Superior temporal gyrus (tissue), 1 donor: ENCODE results near the gene CNOT11.
"Not testable (repeated sequence)": the region's sequence is repeated elsewhere in the genome, so short reads cannot be mapped to it uniquely, and the experiment has no call there.

Experiments
- DNase-seq: peaks from one replicate; pipeline ENCODE4 v3.0.0-alpha.2; 2016; ENCODE audit errors: extremely low spot score

Gene CNOT11

DNA sequence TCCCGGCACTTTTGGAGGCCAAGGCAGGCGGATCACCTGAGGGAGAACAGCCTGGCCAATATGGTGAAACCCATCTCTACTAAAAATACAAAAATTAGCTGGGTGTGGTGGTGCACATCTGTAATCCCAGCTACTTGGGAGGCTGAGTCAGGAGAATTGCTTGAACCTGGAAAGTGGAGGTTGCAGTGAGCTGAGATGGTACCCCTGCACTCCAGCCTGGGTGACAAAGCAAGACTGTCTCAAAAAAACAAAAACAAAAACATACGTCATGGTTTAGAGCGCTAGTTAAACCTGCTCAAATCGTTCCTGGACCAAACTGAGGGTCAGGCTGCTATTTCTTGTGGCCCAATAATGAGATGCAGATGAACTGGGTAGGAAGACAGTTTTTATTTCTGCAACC, 7.2 kb upstream of the CNOT11 start:
- not testable (repeated sequence) for DNase-seq

DNA sequence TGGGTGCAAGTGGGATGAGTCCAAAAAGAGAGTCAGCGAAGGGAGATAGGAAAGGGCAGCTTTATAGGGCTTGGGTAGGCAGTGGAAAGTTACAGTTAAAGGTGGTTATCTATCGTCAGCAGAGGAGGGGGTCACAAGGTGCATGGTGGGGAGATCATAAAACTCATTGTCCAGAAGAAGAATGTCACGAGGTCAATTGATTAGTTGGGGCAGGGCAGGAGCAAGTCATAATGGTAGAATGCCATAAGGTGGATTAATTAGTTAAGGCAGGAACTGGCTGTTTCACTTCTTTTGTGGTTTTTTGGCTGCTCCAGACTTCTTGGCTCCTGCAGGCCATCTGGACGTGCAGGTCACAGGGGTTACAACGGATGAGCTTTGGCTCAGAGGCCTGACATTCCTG, 3.9 kb upstream of the CNOT11 start:
- not testable (repeated sequence) for DNase-seq

DNA sequence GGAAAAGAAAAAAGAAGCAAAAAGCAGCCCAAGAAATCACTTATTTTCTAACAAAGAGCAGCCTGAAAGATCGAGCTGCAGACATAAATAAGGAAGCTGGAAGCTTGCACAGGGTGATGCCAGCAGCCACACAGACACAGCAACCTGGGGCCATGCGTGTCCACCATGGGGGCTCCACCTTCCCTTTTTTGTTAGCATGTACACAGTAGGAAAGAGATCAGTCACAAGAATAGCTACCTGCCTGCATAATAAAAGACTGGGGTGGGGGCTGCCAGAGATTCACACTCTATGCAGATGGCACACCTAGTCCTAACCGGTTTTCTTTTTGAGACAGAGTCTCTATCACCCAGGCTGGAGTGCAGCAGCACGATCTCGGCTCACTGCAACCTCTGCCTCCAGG, 2.9 kb upstream of the CNOT11 start:
- no peak for DNase-seq

DNA sequence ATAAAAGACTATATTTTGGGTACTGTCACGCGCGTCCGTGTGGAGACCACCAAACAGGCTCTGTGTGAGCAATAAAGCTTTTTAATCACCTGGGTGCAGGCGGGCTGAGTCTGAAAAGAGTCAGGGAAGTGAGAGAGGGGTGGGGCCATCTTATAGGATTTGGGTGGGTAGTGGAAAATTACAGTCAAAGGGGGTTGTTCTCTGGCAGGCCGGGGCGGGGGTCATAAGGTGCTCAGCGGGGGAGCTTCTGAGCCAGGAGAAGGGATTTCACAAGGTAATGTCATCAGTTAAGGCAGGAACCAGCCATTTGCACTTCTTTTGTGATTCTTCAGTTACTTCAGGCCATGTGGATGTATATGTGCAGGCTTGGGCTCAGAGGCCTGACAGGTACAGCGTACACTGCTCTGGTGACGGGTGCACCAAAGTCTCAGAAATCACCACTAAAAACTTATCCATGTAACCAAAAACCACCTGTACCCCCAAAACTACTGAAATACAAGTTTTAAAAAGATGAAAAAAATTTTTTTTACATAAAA, 1.4 kb upstream of the CNOT11 start:
- not testable (repeated sequence) for DNase-seq

DNA sequence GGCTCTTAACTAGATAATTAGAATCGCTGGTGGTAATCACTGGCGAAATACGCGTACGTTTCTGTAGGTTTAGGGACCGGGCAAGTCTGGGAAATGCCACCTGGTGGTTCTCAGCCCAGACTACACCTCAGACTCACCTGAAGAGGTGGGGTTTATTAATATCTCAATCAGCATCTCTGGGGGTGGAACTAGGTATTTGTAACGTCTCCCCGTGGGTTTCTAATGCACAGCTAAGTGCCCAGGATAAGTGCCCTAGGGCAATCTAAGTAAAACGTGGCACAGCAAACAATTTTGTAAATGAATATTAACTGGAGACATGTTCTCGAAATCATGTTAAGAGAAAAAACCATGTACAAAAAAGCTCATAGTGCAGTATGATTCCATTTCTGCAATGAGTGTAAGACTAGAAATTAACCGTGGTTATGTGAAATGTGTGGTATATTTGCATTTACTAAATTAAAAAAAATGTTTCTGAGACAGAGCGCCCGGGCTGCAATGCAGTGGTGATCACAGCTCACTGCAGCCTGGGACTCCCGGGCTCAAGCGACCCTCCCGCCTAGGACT, 760 bp upstream of the CNOT11 start:
- no peak for DNase-seq

DNA sequence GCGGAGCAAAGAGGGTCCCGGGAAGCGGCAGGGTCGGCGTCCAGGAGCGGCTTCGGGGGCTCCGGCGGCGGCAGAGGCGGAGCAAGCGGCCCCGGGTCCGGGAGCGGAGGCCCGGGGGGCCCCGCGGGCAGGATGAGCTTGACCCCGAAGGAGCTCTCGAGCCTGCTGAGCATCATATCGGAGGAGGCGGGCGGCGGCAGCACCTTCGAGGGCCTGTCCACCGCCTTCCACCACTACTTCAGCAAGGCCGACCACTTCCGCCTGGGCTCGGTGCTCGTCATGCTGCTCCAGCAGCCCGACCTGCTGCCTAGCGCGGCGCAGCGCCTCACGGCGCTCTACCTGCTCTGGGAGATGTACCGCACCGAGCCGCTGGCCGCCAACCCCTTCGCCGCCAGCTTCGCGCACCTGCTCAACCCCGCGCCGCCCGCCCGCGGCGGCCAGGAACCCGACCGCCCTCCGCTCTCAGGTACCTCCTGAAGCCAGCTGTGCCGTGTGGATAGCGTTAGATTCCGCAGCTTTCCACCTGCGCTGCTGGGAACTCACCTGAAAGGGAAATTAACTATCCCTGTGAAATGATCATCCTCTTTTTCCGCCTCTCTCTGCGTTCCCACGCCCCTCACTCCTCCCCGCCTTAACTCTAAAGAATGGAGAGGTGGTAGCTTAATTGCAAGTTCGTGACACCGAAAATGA, 472 bp downstream of the CNOT11 start:
- DNase-seq: no peak

DNA sequence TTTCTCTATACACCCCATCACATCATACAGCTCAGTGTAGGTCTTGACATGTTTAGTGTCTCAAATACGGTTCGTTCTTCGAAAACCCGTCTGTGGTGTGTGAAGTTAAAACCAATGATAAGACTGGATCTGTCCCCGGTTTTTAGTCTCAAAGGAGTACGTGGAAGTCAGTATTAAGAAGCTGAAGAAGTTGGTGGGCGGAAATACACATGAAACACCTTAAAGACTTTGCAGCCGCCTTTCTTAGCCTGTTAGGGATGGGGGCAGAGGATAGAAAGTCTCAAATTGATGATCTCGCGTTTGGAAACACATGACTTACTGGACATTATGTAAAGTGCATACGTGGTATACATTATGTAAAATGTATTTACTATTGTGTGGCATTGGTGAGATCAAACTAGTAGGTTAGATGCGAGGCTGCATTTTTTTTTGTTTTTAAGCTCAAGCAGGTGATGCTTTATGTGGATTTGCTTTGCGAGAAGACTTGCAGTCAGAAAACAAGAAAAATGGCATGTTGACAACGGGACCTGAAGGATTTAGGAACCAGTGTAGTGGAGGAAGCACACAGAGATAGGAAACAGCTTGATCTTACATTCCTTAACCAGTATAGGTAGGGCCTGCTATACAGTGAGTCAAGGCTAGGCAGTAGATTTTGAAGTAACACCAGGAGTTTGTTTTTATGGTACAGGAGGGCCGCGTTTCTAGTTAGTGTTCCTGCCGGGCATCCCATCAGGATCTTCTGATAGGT, 1.2 kb downstream of the CNOT11 start:
- DNase-seq: no peak

DNA sequence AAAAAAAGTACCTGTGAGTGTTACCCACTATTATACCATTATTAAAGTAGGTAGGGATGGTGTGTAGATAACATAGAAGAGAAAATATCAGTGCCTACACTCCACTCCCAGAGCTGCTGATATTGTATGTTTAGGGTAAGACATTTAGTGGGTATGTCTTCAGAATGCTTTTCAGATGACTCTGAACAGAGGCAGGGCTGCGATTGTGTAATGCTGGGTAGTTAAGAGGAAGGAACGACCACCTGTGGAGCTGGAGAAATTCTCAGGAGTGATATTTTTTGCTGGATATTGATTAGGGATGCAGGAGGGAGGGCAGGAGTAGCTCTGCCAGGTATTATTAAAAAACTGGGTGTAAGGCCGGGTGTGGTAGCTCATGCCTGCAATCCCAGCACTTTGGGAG, 2.8 kb downstream of the CNOT11 start:
- no peak for DNase-seq

DNA sequence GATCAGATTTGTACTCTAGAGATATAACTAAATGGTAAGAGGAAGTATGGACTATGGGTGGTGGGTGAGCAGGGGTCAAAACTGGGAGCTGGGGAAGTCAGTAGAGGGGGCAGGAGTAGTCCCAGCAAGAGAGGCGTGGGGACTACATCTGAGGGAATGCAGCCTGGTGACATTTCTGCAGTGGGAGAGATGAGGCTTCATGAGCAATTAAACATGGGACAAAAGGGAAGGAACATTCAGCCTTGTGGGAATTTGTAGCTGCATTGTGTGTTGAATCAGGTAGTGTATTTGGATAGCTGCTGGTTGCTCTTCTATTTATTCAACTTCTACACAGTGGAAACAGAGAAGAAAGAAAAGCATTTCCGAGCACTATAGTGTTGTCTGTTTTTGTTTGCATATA, 3.6 kb downstream of the CNOT11 start:
- DNase-seq: no peak

DNA sequence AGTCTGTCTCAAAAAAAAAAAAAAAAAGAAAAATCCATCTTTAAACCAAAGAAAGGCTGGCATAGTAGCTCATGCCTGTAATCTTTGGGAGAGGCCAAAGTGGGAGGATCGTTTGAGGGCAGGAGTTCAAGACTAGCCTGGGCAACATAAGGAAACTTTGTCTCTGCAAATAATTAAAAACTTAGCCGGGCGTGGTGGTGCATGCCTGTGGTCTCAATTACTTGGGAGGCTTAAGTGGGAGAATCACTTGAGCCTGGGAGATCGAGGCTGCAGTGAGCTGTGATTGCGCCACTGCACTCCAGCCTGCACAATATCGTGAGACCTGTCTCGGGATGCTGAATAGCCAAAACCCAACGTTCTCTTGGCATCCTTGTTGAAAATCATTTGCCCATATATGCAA, 6.1 kb downstream of the CNOT11 start:
- no peak for DNase-seq

DNA sequence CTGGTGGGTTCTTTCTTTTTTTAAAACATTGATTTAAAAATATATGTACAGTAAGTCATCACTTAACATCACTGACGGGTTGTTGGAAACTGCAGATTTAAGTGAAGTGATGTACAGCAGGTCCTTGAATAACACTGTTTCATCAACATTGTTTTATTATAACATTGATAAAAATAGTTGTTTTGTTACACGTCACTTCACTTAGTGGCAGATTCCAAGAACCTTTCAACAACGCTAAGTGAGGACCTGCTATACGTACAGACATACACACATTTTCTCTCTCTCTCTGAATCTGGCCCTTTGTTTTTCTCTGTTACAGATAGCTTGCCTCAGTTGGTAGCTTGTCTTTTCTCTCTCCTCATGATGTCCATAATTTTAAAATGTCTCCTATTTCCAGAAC, 9.5 kb downstream of the CNOT11 start:
- DNase-seq: no peak

DNA sequence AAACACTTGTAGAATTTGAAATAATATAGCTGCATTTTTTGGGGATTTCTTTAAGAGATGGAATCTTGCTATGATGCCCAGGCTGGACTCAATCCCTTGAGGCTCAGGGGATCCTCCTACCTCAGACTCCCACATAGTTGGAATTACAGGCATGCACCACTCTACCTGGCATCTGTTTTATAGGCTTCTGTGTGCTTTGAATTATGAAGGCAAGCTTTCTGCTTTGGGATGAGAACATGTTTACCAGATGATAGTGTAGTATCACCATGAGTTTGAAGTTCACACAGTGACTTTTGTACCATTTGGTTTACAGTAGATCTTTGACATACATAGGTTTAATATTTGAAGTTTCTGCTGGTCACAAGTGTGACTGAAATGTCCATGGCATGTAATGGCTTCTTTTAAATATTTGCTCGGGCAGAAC, 10.7 kb downstream of the CNOT11 start:
- no peak for DNase-seq

DNA sequence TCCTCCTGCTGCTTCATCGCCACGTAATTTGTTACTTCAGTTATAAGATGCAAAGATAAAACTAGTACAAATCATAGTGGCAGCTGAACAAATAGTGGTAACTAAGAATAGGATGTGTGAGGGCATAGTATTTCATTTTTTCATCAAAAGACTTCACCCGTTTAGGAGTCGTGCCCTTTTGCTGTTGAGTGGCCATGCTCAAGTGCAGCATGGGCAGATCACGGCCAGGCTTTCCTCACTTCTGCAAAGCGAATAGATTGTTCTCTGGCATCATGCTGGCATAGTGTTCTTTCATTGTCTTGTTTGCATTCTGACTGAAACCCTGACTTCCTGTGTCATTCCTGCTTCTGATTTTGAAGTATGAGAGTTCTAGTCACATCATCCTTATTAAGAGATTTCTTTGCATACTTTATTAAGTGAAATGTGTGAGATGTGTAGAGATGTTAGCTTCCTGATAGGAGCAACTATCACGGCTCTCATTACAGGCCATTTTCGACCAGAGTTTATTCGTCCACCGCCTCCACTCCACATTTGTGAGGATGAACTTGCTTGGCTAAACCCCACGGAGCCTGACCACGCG, 11.8 kb downstream of the CNOT11 start:
- DNase-seq: no peak

DNA sequence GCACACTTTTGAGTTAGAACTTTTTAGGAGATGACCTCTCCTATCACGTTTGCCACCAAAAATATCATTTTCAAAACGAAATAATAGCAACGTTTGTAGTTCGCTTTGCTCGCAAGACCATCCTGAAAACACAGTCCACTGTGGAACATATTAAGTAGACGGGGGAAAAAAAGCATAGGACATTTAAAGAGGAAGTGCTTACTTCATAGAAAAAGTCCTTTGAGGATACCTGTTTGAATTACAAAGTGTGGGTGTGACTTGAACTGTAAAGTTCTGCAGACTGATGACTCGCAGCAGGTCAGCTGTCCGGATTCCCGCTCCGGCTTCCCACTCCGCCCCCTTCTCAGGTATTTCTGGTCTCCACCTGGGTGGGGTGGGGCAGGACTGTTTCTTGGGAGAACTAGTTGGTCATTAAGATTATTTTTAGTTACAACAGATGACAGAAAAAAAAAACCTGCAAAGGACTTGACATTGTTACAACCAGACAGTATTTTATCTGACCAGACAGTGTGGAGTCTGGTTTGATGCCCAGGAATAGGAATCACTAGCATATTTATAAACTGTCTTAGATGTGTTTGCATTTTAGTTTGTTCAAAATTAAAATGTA, 13.3 kb downstream of the CNOT11 start:
- DNase-seq: no peak

DNA sequence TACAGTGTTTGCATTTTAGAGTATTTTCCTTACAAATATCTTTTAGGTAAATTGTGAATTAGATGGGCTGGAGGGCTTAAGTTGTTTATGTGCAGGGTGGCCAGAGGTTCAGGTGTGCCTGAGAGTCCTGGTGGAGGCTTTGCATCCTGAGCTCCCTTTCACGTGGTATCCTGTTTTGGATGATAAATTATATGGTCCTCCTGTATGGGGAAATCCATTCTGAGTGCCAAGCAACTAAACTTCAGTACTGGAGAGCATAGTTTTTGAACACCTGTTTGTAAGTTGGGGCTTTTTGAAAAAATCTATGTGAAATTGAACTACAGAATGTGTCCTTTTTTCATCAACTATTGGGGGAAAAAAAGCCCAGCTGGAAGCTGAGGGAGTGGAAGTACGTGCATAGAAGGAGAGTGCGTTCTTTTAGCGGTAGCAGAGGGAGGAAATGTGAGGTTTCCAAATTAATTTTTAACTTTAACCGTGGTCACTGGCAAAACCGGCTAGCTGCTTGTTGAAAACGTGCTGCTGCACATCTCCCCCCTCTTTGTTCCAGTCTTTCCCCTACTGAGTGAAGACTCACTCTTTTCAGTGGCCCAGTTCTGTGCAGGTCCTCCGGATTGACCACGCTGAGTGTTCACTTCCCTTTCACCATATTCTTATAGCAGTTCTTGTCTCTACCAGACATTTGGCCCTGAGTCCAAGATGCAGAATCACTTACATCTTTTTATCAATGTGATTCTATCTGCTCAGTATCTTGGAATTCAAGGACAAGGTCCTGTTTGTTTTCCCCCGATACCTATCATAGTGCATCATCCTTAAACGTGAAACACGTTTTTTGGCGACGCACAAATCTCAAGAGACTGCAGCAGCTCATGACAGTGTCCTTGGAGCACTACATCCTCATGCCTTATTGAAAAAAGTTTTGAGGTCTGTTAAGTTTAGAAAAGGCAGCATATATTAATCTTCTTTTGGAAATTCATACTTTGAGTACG, 15.3 kb downstream of the CNOT11 start:
- DNase-seq: no peak

DNA sequence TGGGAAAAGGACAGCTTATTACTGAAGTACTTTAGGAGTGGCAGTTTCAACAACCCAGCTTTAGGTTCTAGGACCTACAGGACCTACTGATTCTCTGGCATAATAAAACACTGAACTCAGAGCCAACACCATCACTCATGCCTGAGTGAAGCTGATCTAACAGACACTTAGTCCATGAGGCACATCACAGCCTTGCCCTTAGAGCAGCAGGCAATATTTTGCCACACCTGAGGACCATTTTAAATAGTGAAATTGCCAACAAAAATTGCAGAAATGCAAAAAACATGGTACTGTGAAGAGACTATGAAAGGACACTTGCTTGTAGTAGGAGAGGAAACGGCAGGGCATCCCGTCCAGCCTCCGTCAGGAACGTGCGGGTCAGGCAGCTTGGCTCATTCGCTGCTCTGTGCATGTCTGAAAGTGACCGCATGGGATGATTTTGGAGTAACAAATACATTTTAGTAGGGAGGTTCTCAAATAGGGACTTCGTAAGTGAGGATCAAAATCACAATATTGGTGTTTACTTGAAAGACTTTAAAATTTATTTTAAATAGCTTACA, 18.1 kb downstream of the CNOT11 start:
- DNase-seq: no peak

DNA sequence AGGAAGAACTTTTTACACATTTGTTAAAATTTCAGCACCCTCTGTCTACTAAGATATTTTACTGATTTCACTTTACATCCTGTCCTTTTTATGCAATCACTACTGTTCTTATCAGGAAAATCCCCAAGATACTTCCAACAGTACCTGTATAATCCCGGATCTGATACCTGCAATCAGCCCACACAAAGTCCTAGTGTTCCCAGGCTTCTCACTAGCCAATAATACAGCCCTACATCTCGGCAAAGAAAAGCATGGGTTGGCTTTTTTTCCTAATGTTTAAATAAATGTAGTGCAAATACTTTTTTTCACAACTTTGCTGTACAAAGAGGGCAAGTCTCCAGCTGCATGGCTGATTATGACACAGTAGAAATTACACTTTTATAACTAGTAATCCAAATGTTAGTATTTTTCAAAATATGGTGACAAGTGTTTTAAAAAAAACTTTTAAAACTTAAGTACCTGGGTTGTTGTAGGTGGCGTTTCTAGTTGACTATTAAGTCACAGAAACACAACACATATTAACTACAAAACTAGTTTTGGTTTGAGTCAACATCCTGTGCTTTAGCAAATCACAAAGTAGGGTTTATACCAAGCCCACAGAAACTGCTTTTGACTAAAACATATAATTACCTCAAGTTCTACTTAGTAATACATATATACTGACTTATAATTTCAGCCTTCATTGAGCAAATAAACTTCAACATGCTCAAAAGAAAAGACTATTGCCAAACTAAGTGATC, 19.5 kb downstream of the CNOT11 start:
- no peak for DNase-seq

DNA sequence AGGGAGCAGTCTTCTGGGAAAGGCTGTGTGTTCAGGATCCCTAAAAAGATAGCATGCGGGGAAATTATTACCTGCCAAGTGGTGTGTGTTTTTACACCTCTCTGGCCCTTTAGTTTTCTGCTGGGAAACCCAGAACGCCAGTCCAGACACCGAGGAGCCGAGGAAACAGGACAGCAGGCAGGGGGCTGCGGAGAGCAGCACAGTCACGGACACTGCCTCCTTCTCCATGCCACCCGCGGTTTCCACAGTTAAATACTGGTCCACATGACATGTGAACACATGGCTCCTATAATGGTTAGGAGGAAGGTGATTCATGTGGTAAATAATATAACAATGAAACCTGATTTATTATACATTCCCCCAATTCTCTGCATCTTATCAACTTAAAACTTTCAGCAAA, 20.4 kb downstream of the CNOT11 start:
- no peak for DNase-seq

DNA sequence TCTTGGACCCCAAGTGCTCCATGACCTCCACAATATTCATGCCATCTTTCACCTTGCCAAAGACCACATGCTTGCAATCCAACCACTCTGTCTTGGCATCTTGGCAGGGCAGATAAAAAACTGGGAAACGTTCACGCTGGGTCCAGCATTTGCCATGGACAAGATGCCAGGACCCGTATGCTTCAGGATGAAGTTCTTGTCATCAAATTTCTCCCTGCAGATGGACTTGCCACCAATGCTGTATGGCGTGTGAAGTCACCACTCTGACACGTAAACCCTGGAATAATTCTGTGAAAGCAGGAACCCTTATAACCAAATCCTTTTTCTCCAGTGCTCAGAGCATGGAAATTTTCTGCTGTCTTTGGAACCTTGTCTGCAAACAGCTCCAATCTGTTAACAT, 21.5 kb downstream of the CNOT11 start:
- no peak for DNase-seq

DNA sequence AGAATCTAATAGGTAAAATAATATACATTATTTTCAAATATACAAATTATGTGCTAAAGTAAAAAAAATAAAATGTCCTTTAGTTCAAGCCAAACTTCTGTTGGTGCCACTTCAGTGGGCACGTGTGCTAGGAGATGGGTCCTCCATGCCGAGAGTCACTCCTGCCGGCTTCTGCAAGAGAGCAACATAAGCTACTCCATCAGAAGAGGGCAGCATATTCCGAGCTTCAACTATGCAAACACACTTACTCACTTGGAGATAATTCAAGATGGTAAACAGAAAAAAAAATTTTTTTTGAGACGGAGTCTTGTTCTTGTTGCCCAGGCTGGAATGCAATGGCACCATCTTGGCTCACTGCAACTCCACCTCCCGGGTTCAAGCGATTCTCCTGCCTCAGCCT, 24.4 kb downstream of the CNOT11 start:
- no peak for DNase-seq
